GM18909 (cell line): Measurements from ENCODE around the gene SYMPK.

Experiments used
- ATAC-seq: cut with Tn5 transposase; IDR thresholded peaks from one replicate; pipeline ENCODE4 v1.9.1; 2021; ENCODE audit warnings: mild to moderate bottlenecking; ENCODE audit not compliant: unreplicated experiment, poor library complexity

The SYMPK gene

GRCh38 chr19:45770192-45771101 is 92.5 kb downstream of the SYMPK start:
- peak; percentile 54 for ATAC-seq

GRCh38 chr19:45769821-45770191 is 93.1 kb downstream of the SYMPK start:
- no peak for ATAC-seq

- ATAC-seq, result peak; percentile 61
These were observed 93.8 kb downstream of the SYMPK start, which contains the start of gene SIX5 for GRCh38 chr19:45768984-45769782. TSS of gene SIX5 (minus strand) at chr19:45769252. CDS start at chr19:45768844, 408 bp downstream.

GRCh38 chr19:45768655-45768983 is 94.3 kb downstream of the SYMPK start:
- ATAC-seq, result no peak

- no peak for ATAC-seq
These were observed 94.9 kb downstream of the SYMPK start for GRCh38 chr19:45767881-45768654.

GRCh38 chr19:45767410-45767880 is 95.5 kb downstream of the SYMPK start:
- no peak for ATAC-seq

GRCh38 chr19:45766869-45767346 is 96.0 kb downstream of the SYMPK start:
- no peak for ATAC-seq

- ATAC-seq, result no peak
These were observed 96.6 kb downstream of the SYMPK start for GRCh38 chr19:45766296-45766868.

GRCh38 chr19:45765702-45766295 is 97.1 kb downstream of the SYMPK start:
- no peak for ATAC-seq
